HCT116 (cell line): Measurements from ENCODE around the gene NAALAD2. TPM values are rescaled to one million over a fixed set of nuclear protein-coding genes. Genes with fewer than 3 reads are reported as not detected.

Source experiments
- ATAC-seq: fragments of 200-7000 bp; cut with Tn5 transposase; 2 replicates; pipeline ENCODE4 v1.9.1; 2020; ENCODE audit warnings: mild to moderate bottlenecking, moderate library complexity
- BruUV-seq: library from RNA; stranded (reverse); fragments of 400-500 nt; replicated peaks from 2 replicates; lab custom pipeline; 2021; lab: Mats Ljungman, UMichigan
- CTCF ChIA-PET: fragments of 300-600 bp; sonication (Branson Sonifier 250); formaldehyde crosslinking; loops from one replicate; lab custom pipeline; 2021; ENCODE audit warnings: antibody characterized with exemption; lab: Charles Lee
- POLR2A ChIA-PET: fragments of 300-600, 350-600 bp; sonication (Branson Sonifier 250); formaldehyde crosslinking; loops from one replicate; lab custom pipeline; 2021; ENCODE audit warnings: antibody characterized with exemption; lab: Charles Lee
- RAD21 ChIA-PET, 2 experiments: fragments of 300-600 bp; sonication (Branson Sonifier 250); formaldehyde crosslinking; loops; one replicate each; lab custom pipeline; 2023; ENCODE audit warnings: low total read pairs in 2 of 2; ENCODE audit not compliant: uncharacterized antibody in 2 of 2, unreplicated experiment in 2 of 2, low non-redundant PET in 1 of 2; lab: Charles Lee
- DNase-seq: peaks from one replicate; pipeline ENCODE4 v3.0.0-alpha.2; 2010; ENCODE audit warnings: low read depth, low spot score
- H2AFZ ChIP-seq: fragments of 200-600 bp; shearing (Covaris generic), sonication (generic); 2 replicates; pipeline ENCODE4 v1.6.1; 2017; ENCODE audit warnings: low read depth, mixed run types, mixed read lengths, antibody characterized with exemption, low read length; ENCODE audit not compliant: poor library complexity, severe bottlenecking
- H3K27ac ChIP-seq: 2 replicates; pipeline ENCODE4 v1.5.1; 2012; ENCODE audit warnings: low read depth, low read length
- H3K27me3 ChIP-seq: fragments of 200-600 bp; sonication (generic); 2 replicates; pipeline ENCODE4 v1.6.1; 2016; ENCODE audit warnings: mixed run types, low read length, mixed read lengths; ENCODE audit not compliant: insufficient read depth
- H3K36me3 ChIP-seq, 2 experiments: fragments of 200-500 bp in 1 of 2; fragments of 200-600 bp in 1 of 2; sonication (Bioruptor generic) in 1 of 2; sonication (generic) in 1 of 2; 2 replicates each; pipeline versions ENCODE4 v1.5.1 to v1.6.1; 2014 to 2016; ENCODE audit warnings: low read length in 2 of 2, inconsistent platforms in 1 of 2, mixed read lengths in 1 of 2, mixed run types in 1 of 2; ENCODE audit not compliant: insufficient read depth in 2 of 2, control insufficient read depth in 1 of 2
- H3K4me1 ChIP-seq, 2 experiments: fragments of 200-600 bp in 1 of 2; sonication (generic) in 1 of 2; 2 replicates each; pipeline versions ENCODE4 v1.5.1 to v1.6.1; 2012 to 2017; ENCODE audit warnings: low read length in 2 of 2, inconsistent platforms in 1 of 2, mild to moderate bottlenecking in 1 of 2, mixed read lengths in 1 of 2, mixed run types in 1 of 2, moderate library complexity in 1 of 2; ENCODE audit not compliant: insufficient read depth in 2 of 2, control insufficient read depth in 1 of 2
- H3K4me2 ChIP-seq: fragments of 200-600 bp; sonication (generic); 2 replicates; pipeline ENCODE4 v1.6.1; 2017; ENCODE audit warnings: mixed run types, low read length, mixed read lengths
- H3K4me3 ChIP-seq, 2 experiments: fragments of 200-600 bp in 1 of 2; sonication (generic) in 1 of 2; replicated peaks in 1 of 2; 2 replicates each; pipeline ENCODE4 v1.5.1; 2011 to 2016; ENCODE audit warnings: low read length in 2 of 2, control low read depth in 1 of 2, low read depth in 1 of 2, mild to moderate bottlenecking in 1 of 2, mixed read lengths in 1 of 2, mixed run types in 1 of 2
- H3K79me2 ChIP-seq: fragments of 200-600 bp; sonication (generic); 2 replicates; pipeline ENCODE4 v1.6.1; 2017; ENCODE audit warnings: mild to moderate bottlenecking, mixed run types, low read length, moderate library complexity, mixed read lengths; ENCODE audit not compliant: insufficient read depth
- H3K9ac ChIP-seq: fragments of 200-600 bp; sonication (generic); 2 replicates; pipeline ENCODE4 v1.6.1; 2016; ENCODE audit warnings: low read length, mixed read lengths
- H3K9me2 ChIP-seq: fragments of 200-600 bp; sonication (generic), shearing (Covaris generic); 2 replicates; pipeline ENCODE4 v1.6.1; 2017; ENCODE audit warnings: mixed run types, mild to moderate bottlenecking, moderate library complexity; ENCODE audit not compliant: insufficient read depth
- H3K9me3 ChIP-seq, 2 experiments: fragments of 200-500 bp in 1 of 2; fragments of 200-600 bp in 1 of 2; sonication (Bioruptor generic) in 1 of 2; sonication (generic) in 1 of 2; 2 replicates each; pipeline ENCODE4 v1.6.1; 2014 to 2017; ENCODE audit warnings: low read length in 2 of 2, mixed read lengths in 2 of 2, inconsistent platforms in 1 of 2, low read depth in 1 of 2, mild to moderate bottlenecking in 1 of 2, mixed run types in 1 of 2, moderate library complexity in 1 of 2; ENCODE audit not compliant: control insufficient read depth in 1 of 2, insufficient read depth in 1 of 2
- H4K20me1 ChIP-seq: fragments of 200-600 bp; sonication (generic), shearing (Covaris generic); 2 replicates; pipeline ENCODE4 v1.6.1; 2017; ENCODE audit warnings: mixed run types, mild to moderate bottlenecking, moderate library complexity; ENCODE audit not compliant: insufficient read depth
- FOSL1 ChIP-seq: IDR thresholded peaks from 2 replicates; pipeline ENCODE4 v1.6.1; 2012; ENCODE audit warnings: low read depth
- SP1 ChIP-seq: IDR thresholded peaks from 2 replicates; pipeline ENCODE4 v1.6.1; 2012; ENCODE audit warnings: low read depth
- SRF ChIP-seq: IDR thresholded peaks from 2 replicates; pipeline ENCODE4 v1.6.1; 2012; ENCODE audit warnings: low read depth
- TCF7L2 ChIP-seq: IDR thresholded peaks from 2 replicates; pipeline ENCODE4 v1.7.0; 2011; ENCODE audit warnings: borderline replicate concordance, inconsistent platforms; ENCODE audit not compliant: insufficient read depth, insufficient read length; ENCODE audit errors: extremely low read depth
- intact Hi-C: fragments of 100-400 bp; cut with micrococcal nuclease; formaldehyde crosslinking; loops from 2 replicates; pipeline ENCODE4 v1.10.0; 2022
- total RNA-seq: library from RNA; stranded (reverse); gene quantifications from one replicate; pipeline ENCODE4 v1.2.1, GENCODE V29; 2021; ENCODE audit not compliant: unreplicated experiment
- TF ChIP-seq, protein P1 (sequence below): IDR thresholded peaks from 2 replicates; pipeline ENCODE4 v1.6.1; 2012; ENCODE audit warnings: low read depth

The NAALAD2 gene
- total RNA-seq, 1 experiment from 2014 or later, result not detected

DNA sequence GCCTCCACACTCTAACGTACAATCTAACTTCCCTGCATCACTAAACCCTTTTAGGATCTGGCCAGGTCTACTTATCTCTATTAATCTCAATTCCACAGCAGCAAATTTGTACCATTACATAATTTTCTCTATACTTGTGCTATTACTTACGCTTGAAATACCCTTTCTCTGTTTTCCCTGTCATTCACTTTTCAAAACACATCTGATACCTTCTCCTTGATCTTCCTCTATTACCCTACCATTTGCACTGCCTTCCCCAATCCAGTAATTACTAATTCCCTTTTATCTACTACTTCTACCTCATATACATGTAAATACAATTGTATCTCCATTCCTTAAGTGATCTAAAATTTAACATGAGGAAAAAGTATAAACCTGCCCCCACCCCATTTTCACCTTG lies 74.4 kb downstream of the NAALAD2 start (continued):
- no peak for TF ChIP-seq TCF7L2

- H3K4me2 ChIP-seq, result no peak overlapping the region
- no peak for DNase-seq
- intact Hi-C loops, result no loop called here
- no peaks in the 10 kb centered on the region for H3K9me2 ChIP-seq
- BruUV-seq, result no TSS peak
- peaks cover 22% of the 10 kb centered on the region; the same call in 1 of the 2 replicates for H4K20me1 ChIP-seq
- H2AFZ ChIP-seq, result no peak overlapping the region
- no peak overlapping the region for H3K4me3 ChIP-seq
- no peak overlapping the region for H3K9ac ChIP-seq
- ChIA-PET POLR2A (no interaction called here), CTCF (interaction anchor here (1.5 kb wide), 1 partner anchor 8 kb away, joined by 4 read pairs; no protein-coding TSS in a partner anchor), RAD21 (no interaction called here)
- ATAC-seq, result no peak
- TF ChIP-seq SP1 (no peak), TCF7L2 (no peak), FOSL1 (no peak), SRF (no peak)
- TF ChIP-seq, protein P1, sequence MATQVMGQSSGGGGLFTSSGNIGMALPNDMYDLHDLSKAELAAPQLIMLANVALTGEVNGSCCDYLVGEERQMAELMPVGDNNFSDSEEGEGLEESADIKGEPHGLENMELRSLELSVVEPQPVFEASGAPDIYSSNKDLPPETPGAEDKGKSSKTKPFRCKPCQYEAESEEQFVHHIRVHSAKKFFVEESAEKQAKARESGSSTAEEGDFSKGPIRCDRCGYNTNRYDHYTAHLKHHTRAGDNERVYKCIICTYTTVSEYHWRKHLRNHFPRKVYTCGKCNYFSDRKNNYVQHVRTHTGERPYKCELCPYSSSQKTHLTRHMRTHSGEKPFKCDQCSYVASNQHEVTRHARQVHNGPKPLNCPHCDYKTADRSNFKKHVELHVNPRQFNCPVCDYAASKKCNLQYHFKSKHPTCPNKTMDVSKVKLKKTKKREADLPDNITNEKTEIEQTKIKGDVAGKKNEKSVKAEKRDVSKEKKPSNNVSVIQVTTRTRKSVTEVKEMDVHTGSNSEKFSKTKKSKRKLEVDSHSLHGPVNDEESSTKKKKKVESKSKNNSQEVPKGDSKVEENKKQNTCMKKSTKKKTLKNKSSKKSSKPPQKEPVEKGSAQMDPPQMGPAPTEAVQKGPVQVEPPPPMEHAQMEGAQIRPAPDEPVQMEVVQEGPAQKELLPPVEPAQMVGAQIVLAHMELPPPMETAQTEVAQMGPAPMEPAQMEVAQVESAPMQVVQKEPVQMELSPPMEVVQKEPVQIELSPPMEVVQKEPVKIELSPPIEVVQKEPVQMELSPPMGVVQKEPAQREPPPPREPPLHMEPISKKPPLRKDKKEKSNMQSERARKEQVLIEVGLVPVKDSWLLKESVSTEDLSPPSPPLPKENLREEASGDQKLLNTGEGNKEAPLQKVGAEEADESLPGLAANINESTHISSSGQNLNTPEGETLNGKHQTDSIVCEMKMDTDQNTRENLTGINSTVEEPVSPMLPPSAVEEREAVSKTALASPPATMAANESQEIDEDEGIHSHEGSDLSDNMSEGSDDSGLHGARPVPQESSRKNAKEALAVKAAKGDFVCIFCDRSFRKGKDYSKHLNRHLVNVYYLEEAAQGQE, result no peak
- H3K36me3 ChIP-seq, result peaks cover 34 to 50% of the 10 kb centered on the region in 2 experiments
- no peaks in the 10 kb centered on the region for H3K9me3 ChIP-seq
- H3K27ac ChIP-seq, result no peak overlapping the region
- H3K27me3 ChIP-seq, result no peaks in the 10 kb centered on the region
- H3K79me2 ChIP-seq, result peaks cover 100% of the 10 kb centered on the region
- no peaks in the 10 kb centered on the region for H3K4me1 ChIP-seq
Measured at GRCh38 chr11:90213322-90213721, 78.9 kb downstream of the NAALAD2 start.
